Right ventricle myocardium superior (tissue), 1 donor: ENCODE measurements around the gene PLTP. TPM values are rescaled to one million over a fixed set of nuclear protein-coding genes. Genes with fewer than 3 reads are reported as not detected.

Source experiments
- ATAC-seq: fragments of 200-7000 bp; cut with Tn5 transposase; one replicate; pipeline ENCODE4 v1.9.1; 2020; ENCODE audit warnings: mild to moderate bottlenecking; ENCODE audit not compliant: poor library complexity
- DNase-seq: peaks from one replicate; pipeline ENCODE4 v3.0.0-alpha.2; 2020
- intact Hi-C: fragments of 100-400 bp; cut with DNase I; formaldehyde crosslinking; loops from one replicate; pipeline ENCODE4 v1.11.2; 2022
- total RNA-seq: library from RNA; stranded (reverse); fragmentation: NEBNext Ultra II Directional; extraction: Animal tissue kit (Norgen Biotek cat#: 25700); gene quantifications from one replicate; pipeline ENCODE4 v1.2.1, GENCODE V29; 2021
- donor health status: DM: no; HTN: yes; CAD: no; lungs with severe emphysema.

Gene PLTP
- total RNA-seq, 1 donor from 2014 or later = 118 TPM

- ATAC-seq = no peak
Measured at GRCh38 chr20:45866454-45866853, 45.5 kb downstream of the PLTP start.

GRCh38 chr20:45863543-45864470 is 48.1 kb downstream of the PLTP start:
- intact Hi-C loops = no loop called here
- no peak for DNase-seq
- ATAC-seq = no peak

More at GRCh38 chr20:45866454-45866853, 45.5 kb downstream of the PLTP start:
- intact Hi-C loops = no loop called here
- DNase-seq = no peak

- intact Hi-C loops = no loop called here
- no peak for ATAC-seq
Measured at GRCh38 chr20:45861221-45862075, 50.5 kb downstream of the PLTP start.

GRCh38 chr20:45860560-45861220 is 51.3 kb downstream of the PLTP start:
- ATAC-seq = no peak
- intact Hi-C loops = no loop called here

More at GRCh38 chr20:45861221-45862075, 50.5 kb downstream of the PLTP start:
- no peak for DNase-seq

GRCh38 chr20:45859916-45860315 is 52.0 kb downstream of the PLTP start:
- ATAC-seq (no peak), DNase-seq (no peak)
- intact Hi-C loops = no loop called here

More at GRCh38 chr20:45860560-45861220, 51.3 kb downstream of the PLTP start:
- DNase-seq = no peak

- ATAC-seq (no peak), DNase-seq (no peak)
- intact Hi-C loops = no loop called here
Measured at GRCh38 chr20:45857882-45858216, 54.1 kb downstream of the PLTP start.

GRCh38 chr20:45857114-45857881 is 54.7 kb downstream of the PLTP start, which contains the start of the genes ACOT8 and ZSWIM3:
Gene ACOT8 (minus strand): TSS chr20:45857392. CDS start chr20:45857315, 77 bp downstream.
Gene ZSWIM3 (plus strand): TSS chr20:45857614. CDS start chr20:45857826, 212 bp downstream.
- intact Hi-C loops = no loop called here
- peak; percentile 93 for DNase-seq
- ATAC-seq = peak; percentile 99

- ATAC-seq (no peak), DNase-seq (no peak)
- intact Hi-C loops = no loop called here
Measured at GRCh38 chr20:45853484-45853883, 58.5 kb downstream of the PLTP start.

GRCh38 chr20:45852326-45852725 is 59.6 kb downstream of the PLTP start:
- ATAC-seq (no peak), DNase-seq (no peak)
- intact Hi-C loops = no loop called here

- intact Hi-C loops = no loop called here
- no peak for DNase-seq
- ATAC-seq = no peak
Measured at GRCh38 chr20:45851501-45851900, 60.5 kb downstream of the PLTP start.

- intact Hi-C loops = no loop called here
- DNase-seq (no peak), ATAC-seq (no peak)
Measured at GRCh38 chr20:45850926-45851325, 61.0 kb downstream of the PLTP start.

GRCh38 chr20:45850238-45850637 is 61.7 kb downstream of the PLTP start:
- ATAC-seq = no peak
- intact Hi-C loops = no loop called here
- DNase-seq = no peak

GRCh38 chr20:45848969-45849582 is 62.9 kb downstream of the PLTP start:
- no peak for ATAC-seq
- DNase-seq = no peak
- intact Hi-C loops = no loop called here

Other genes with a start within 250 kb of the PLTP start
- gene WFDC11, start 241.9 kb downstream of the PLTP start, total RNA-seq = not detected
- not detected for gene WFDC13, start 210.1 kb downstream of the PLTP start, total RNA-seq
- not detected for gene WFDC10B, start 207.1 kb downstream of the PLTP start, total RNA-seq
- not detected for gene SPINT4, start 189.8 kb downstream of the PLTP start, total RNA-seq
- 0.54 TPM for gene WFDC3, start 120.3 kb downstream of the PLTP start, total RNA-seq
- gene DNTTIP1, start 120.2 kb downstream of the PLTP start, total RNA-seq = 14.5 TPM
- gene UBE2C, start 99.5 kb downstream of the PLTP start, total RNA-seq = 1.1 TPM
- gene TNNC2, start 84.8 kb downstream of the PLTP start, total RNA-seq = 0.43 TPM
- gene SNX21, start 78.4 kb downstream of the PLTP start, total RNA-seq = 22.1 TPM
- gene ACOT8, start 54.8 kb downstream of the PLTP start, total RNA-seq = 28.1 TPM
- 1.4 TPM for gene ZSWIM3, start 54.5 kb downstream of the PLTP start, total RNA-seq
- gene ZSWIM1, start 30.9 kb downstream of the PLTP start, total RNA-seq = 10.1 TPM
- 1.7 TPM for gene SPATA25, start 24.5 kb downstream of the PLTP start, total RNA-seq
- 6.5 TPM for gene NEURL2, start 20.9 kb downstream of the PLTP start, total RNA-seq
- 113 TPM for gene CTSA, start 20.8 kb downstream of the PLTP start, total RNA-seq
- 21.8 TPM for gene PCIF1, start 22.5 kb upstream of the PLTP start, total RNA-seq
- 7.6 TPM for gene ZNF335, start 60.0 kb upstream of the PLTP start, total RNA-seq
- 0.48 TPM for gene MMP9, start 96.8 kb upstream of the PLTP start, total RNA-seq
- gene SLC12A5, start 117.1 kb upstream of the PLTP start, total RNA-seq = not detected
- gene NCOA5, start 177.8 kb upstream of the PLTP start, total RNA-seq = 23.0 TPM
- 7.4 TPM for gene CD40, start 206.2 kb upstream of the PLTP start, total RNA-seq